ENCODE data around the gene PLAC8L1.

The PLAC8L1 gene

GRCh38 chr5:146041180-146041789 is 64.1 kb downstream of the PLAC8L1 start:
- no peak for DNase-seq

GRCh38 chr5:146040527-146040926 is 64.8 kb downstream of the PLAC8L1 start:
- no peak for DNase-seq

GRCh38 chr5:146039420-146039819 is 66.0 kb downstream of the PLAC8L1 start:
- DNase-seq = no peak

GRCh38 chr5:146034605-146035004 is 70.8 kb downstream of the PLAC8L1 start:
- no peak for DNase-seq
